Activated naive CD8-positive, alpha-beta T cell treated with anti-CD3 and anti-CD28 coated beads for 36 hours (primary cell): ENCODE results near the gene ITPR2. TPM values are rescaled to one million over a fixed set of nuclear protein-coding genes. Genes with fewer than 3 reads are reported as not detected.
"Not testable (repeated sequence)": the region's sequence is repeated elsewhere in the genome, so short reads cannot be mapped to it uniquely, and the experiment has no call there.

Source experiments
- DNase-seq: peaks from one replicate; pipeline ENCODE4 v3.0.0; 2021
- H3K27ac Mint-ChIP-seq: one replicate; pipeline ENCODE4 v1.8.0; 2022; ENCODE audit warnings: mild to moderate bottlenecking, moderate library complexity, mixed read lengths
- H3K27me3 Mint-ChIP-seq: one replicate; pipeline ENCODE4 v1.8.0; 2022; ENCODE audit warnings: mild to moderate bottlenecking, mixed read lengths
- H3K36me3 Mint-ChIP-seq: one replicate; pipeline ENCODE4 v1.8.0; 2021; ENCODE audit warnings: mild to moderate bottlenecking, mixed read lengths
- H3K4me1 Mint-ChIP-seq: one replicate; pipeline ENCODE4 v1.8.0; 2021; ENCODE audit warnings: mixed read lengths
- H3K4me3 Mint-ChIP-seq: one replicate; pipeline ENCODE4 v1.8.0; 2022; ENCODE audit warnings: mild to moderate bottlenecking, moderate library complexity, mixed read lengths
- H3K9me3 Mint-ChIP-seq: one replicate; pipeline ENCODE4 v1.8.0; 2022; ENCODE audit warnings: mixed read lengths
- total RNA-seq, 2 experiments: library from RNA; stranded (reverse); gene quantifications; one replicate each; pipeline ENCODE4 v1.2.3, GENCODE V29; 2021

Gene ITPR2
- total RNA-seq, 2 experiments from 2014 or later, result 27.3 TPM

- no peak overlapping the region for H3K27ac Mint-ChIP-seq
- peaks cover 9% of the 10 kb centered on the region for H3K4me1 Mint-ChIP-seq
- H3K36me3 Mint-ChIP-seq, result peaks cover 47% of the 10 kb centered on the region
- DNase-seq, result no peak
- no peaks in the 10 kb centered on the region for H3K27me3 Mint-ChIP-seq
- H3K9me3 Mint-ChIP-seq, result no peaks in the 10 kb centered on the region
- H3K4me3 Mint-ChIP-seq, result no peak overlapping the region
Observed at GRCh38 chr12:26694402-26694801, 138.6 kb downstream of the ITPR2 start.

GRCh38 chr12:26692407-26692806 lies 140.6 kb downstream of the ITPR2 start:
- H3K36me3 Mint-ChIP-seq, result peaks cover 33% of the 10 kb centered on the region
- H3K4me3 Mint-ChIP-seq, result no peak overlapping the region
- H3K4me1 Mint-ChIP-seq, result no peaks in the 10 kb centered on the region
- no peaks in the 10 kb centered on the region for H3K9me3 Mint-ChIP-seq
- no peak overlapping the region for H3K27ac Mint-ChIP-seq
- no peaks in the 10 kb centered on the region for H3K27me3 Mint-ChIP-seq
- no peak for DNase-seq

GRCh38 chr12:26691234-26691970 lies 141.6 kb downstream of the ITPR2 start:
- H3K27me3 Mint-ChIP-seq, result no peaks in the 10 kb centered on the region
- H3K9me3 Mint-ChIP-seq, result no peaks in the 10 kb centered on the region
- H3K27ac Mint-ChIP-seq, result no peak overlapping the region
- no peaks in the 10 kb centered on the region for H3K4me1 Mint-ChIP-seq
- H3K4me3 Mint-ChIP-seq, result no peak overlapping the region
- peaks cover 32% of the 10 kb centered on the region for H3K36me3 Mint-ChIP-seq
- no peak for DNase-seq

GRCh38 chr12:26690601-26691000 lies 142.4 kb downstream of the ITPR2 start:
- no peak overlapping the region for H3K4me3 Mint-ChIP-seq
- H3K4me1 Mint-ChIP-seq, result no peaks in the 10 kb centered on the region
- H3K27ac Mint-ChIP-seq, result no peak overlapping the region
- H3K36me3 Mint-ChIP-seq, result peaks cover 28% of the 10 kb centered on the region
- peaks cover under 1% of the 10 kb centered on the region for H3K9me3 Mint-ChIP-seq
- H3K27me3 Mint-ChIP-seq, result no peaks in the 10 kb centered on the region
- no peak for DNase-seq

GRCh38 chr12:26689281-26689841 lies 143.6 kb downstream of the ITPR2 start:
- no peaks in the 10 kb centered on the region for H3K27me3 Mint-ChIP-seq
- H3K36me3 Mint-ChIP-seq, result peaks cover 25% of the 10 kb centered on the region
- no peak overlapping the region for H3K27ac Mint-ChIP-seq
- no peak overlapping the region for H3K4me3 Mint-ChIP-seq
- no peaks in the 10 kb centered on the region for H3K4me1 Mint-ChIP-seq
- H3K9me3 Mint-ChIP-seq, result peaks cover 2% of the 10 kb centered on the region
- DNase-seq, result no peak

- H3K9me3 Mint-ChIP-seq, result peaks cover 2% of the 10 kb centered on the region
- H3K4me3 Mint-ChIP-seq, result no peak overlapping the region
- H3K4me1 Mint-ChIP-seq, result no peaks in the 10 kb centered on the region
- H3K36me3 Mint-ChIP-seq, result peaks cover 30% of the 10 kb centered on the region
- DNase-seq, result no peak
- H3K27me3 Mint-ChIP-seq, result no peaks in the 10 kb centered on the region
- H3K27ac Mint-ChIP-seq, result no peak overlapping the region
Observed at GRCh38 chr12:26688344-26688904, 144.6 kb downstream of the ITPR2 start.

GRCh38 chr12:26686408-26686807 lies 146.6 kb downstream of the ITPR2 start:
- Mint-ChIP-seq H3K4me1 (no peaks in the 10 kb centered on the region), H3K27me3 (no peaks in the 10 kb centered on the region), H3K4me3 (no peak overlapping the region), H3K9me3 (peaks cover 2% of the 10 kb centered on the region), H3K27ac (no peak overlapping the region), H3K36me3 (peaks cover 24% of the 10 kb centered on the region)
- DNase-seq, result no peak

- Mint-ChIP-seq H3K36me3 (peaks cover 27% of the 10 kb centered on the region), H3K4me1 (no peaks in the 10 kb centered on the region), H3K27me3 (no peaks in the 10 kb centered on the region)
Observed at GRCh38 chr12:26684101-26684500, 148.9 kb downstream of the ITPR2 start.

GRCh38 chr12:26683443-26683842 lies 149.6 kb downstream of the ITPR2 start:
- no peak for DNase-seq
- no peak overlapping the region for H3K4me3 Mint-ChIP-seq
- peaks cover 27% of the 10 kb centered on the region for H3K36me3 Mint-ChIP-seq
- H3K9me3 Mint-ChIP-seq, result peaks cover 2% of the 10 kb centered on the region
- no peaks in the 10 kb centered on the region for H3K27me3 Mint-ChIP-seq
- H3K4me1 Mint-ChIP-seq, result no peaks in the 10 kb centered on the region
- no peak overlapping the region for H3K27ac Mint-ChIP-seq

More at GRCh38 chr12:26684101-26684500, 148.9 kb downstream of the ITPR2 start:
- no peak for DNase-seq
- Mint-ChIP-seq H3K27ac (no peak overlapping the region), H3K9me3 (peaks cover 2% of the 10 kb centered on the region), H3K4me3 (no peak overlapping the region)

GRCh38 chr12:26680727-26681455 lies 152.1 kb downstream of the ITPR2 start:
- Mint-ChIP-seq H3K4me3 (no peak overlapping the region), H3K9me3 (peaks cover 2% of the 10 kb centered on the region), H3K27me3 (no peaks in the 10 kb centered on the region), H3K27ac (no peak overlapping the region), H3K4me1 (no peaks in the 10 kb centered on the region), H3K36me3 (peaks cover 22% of the 10 kb centered on the region)
- DNase-seq, result no peak

GRCh38 chr12:26678697-26679660 lies 154.0 kb downstream of the ITPR2 start:
- H3K27ac Mint-ChIP-seq, result no peak overlapping the region
- H3K27me3 Mint-ChIP-seq, result no peaks in the 10 kb centered on the region
- DNase-seq, result no peak
- H3K4me1 Mint-ChIP-seq, result no peaks in the 10 kb centered on the region
- no peak overlapping the region for H3K4me3 Mint-ChIP-seq
- peaks cover 13% of the 10 kb centered on the region for H3K36me3 Mint-ChIP-seq
- no peaks in the 10 kb centered on the region for H3K9me3 Mint-ChIP-seq

GRCh38 chr12:26671487-26671886 lies 161.5 kb downstream of the ITPR2 start:
- not testable (repeated sequence) for H3K27ac Mint-ChIP-seq, H3K4me3 Mint-ChIP-seq, H3K27me3 Mint-ChIP-seq, DNase-seq, H3K9me3 Mint-ChIP-seq, H3K4me1 Mint-ChIP-seq
- peaks cover 24% of the 10 kb centered on the region for H3K36me3 Mint-ChIP-seq

- no peak for DNase-seq
- Mint-ChIP-seq H3K4me3 (no peak overlapping the region), H3K4me1 (no peaks in the 10 kb centered on the region), H3K36me3 (peaks cover 33% of the 10 kb centered on the region), H3K27ac (no peak overlapping the region), H3K27me3 (no peaks in the 10 kb centered on the region), H3K9me3 (peaks cover 2% of the 10 kb centered on the region)
Observed at GRCh38 chr12:26668847-26669246, 164.1 kb downstream of the ITPR2 start.

GRCh38 chr12:26668230-26668629 lies 164.8 kb downstream of the ITPR2 start:
- Mint-ChIP-seq H3K27ac (no peak overlapping the region), H3K4me1 (no peaks in the 10 kb centered on the region), H3K4me3 (no peak overlapping the region), H3K9me3 (peaks cover 2% of the 10 kb centered on the region), H3K36me3 (peaks cover 36% of the 10 kb centered on the region), H3K27me3 (no peaks in the 10 kb centered on the region)
- DNase-seq, result no peak
